Uterus (tissue), 4 donors: ENCODE measurements around the gene RNU6-7. TPM values are rescaled to one million over a fixed set of nuclear protein-coding genes. Genes with fewer than 3 reads are reported as not detected.

ENCODE experiments used
- DNase-seq, 2 donors: peaks; one replicate each; pipeline ENCODE4 v3.0.0-alpha.2; 2019 to 2020
- H3K27ac ChIP-seq, 2 donors: fragments of 200-600 bp; sonication (generic); 1 replicate in 1 of 2; 2 replicates in 1 of 2; pipeline ENCODE4 v1.5.1; 2016 to 2018
- H3K27me3 ChIP-seq, 2 donors: fragments of 200-600 bp; sonication (generic); one replicate each; pipeline ENCODE4 v1.5.1; 2018 to 2019; ENCODE audit warnings: control low read depth in 1 of 2
- H3K36me3 ChIP-seq, 2 donors: fragments of 200-600 bp; sonication (generic); one replicate each; pipeline ENCODE4 v1.5.1; 2019; ENCODE audit warnings: control low read depth in 1 of 2
- H3K4me1 ChIP-seq, 2 donors: fragments of 200-600 bp; sonication (generic); one replicate each; pipeline ENCODE4 v1.5.1; 2018 to 2019; ENCODE audit warnings: control low read depth in 1 of 2
- H3K4me3 ChIP-seq, 2 donors: fragments of 200-600 bp; sonication (generic); 1 replicate in 1 of 2; 2 replicates in 1 of 2; pipeline ENCODE4 v1.5.1; 2018 to 2019; ENCODE audit warnings: mild to moderate bottlenecking in 1 of 2
- H3K9me3 ChIP-seq, 2 donors: fragments of 200-600 bp; sonication (generic); one replicate each; pipeline ENCODE4 v1.5.1; 2019; ENCODE audit warnings: control low read depth in 1 of 2
- CTCF ChIP-seq, 4 experiments: fragments of 200-600 bp in 2 of 4; fragments of 450-650 bp in 2 of 4; sonication (generic) in 2 of 4; IDR thresholded peaks; one replicate each; pipeline ENCODE4 v1.5.1; 2016 to 2019; ENCODE audit warnings: antibody characterized with exemption in 4 of 4, mild to moderate bottlenecking in 2 of 4, moderate library complexity in 1 of 4
- POLR2A ChIP-seq, 2 donors: fragments of 450-650 bp; IDR thresholded peaks; one replicate each; pipeline ENCODE4 v1.6.1; 2016; ENCODE audit warnings: antibody characterized with exemption in 2 of 2, mild to moderate bottlenecking in 1 of 2, moderate library complexity in 1 of 2
- intact Hi-C: fragments of 100-400 bp; cut with DNase I; formaldehyde crosslinking; loops from one replicate; pipeline ENCODE4 v1.15.1; 2023; ENCODE audit warnings: low total_unique reads
- total RNA-seq, 4 donors: library from RNA; depleted of rRNA in 3 of 4; stranded (reverse); fragments of >200 nt in 3 of 4; gene quantifications; one replicate each; pipeline versions ENCODE4 v1.1.0 to v1.2.4, GENCODE V29; 2014 to 2023
- donor health status: DM: yes; HTN: yes; CAD: no.

The RNU6-7 gene
- total RNA-seq, 4 donors from 2014 or later = not detected

DNA sequence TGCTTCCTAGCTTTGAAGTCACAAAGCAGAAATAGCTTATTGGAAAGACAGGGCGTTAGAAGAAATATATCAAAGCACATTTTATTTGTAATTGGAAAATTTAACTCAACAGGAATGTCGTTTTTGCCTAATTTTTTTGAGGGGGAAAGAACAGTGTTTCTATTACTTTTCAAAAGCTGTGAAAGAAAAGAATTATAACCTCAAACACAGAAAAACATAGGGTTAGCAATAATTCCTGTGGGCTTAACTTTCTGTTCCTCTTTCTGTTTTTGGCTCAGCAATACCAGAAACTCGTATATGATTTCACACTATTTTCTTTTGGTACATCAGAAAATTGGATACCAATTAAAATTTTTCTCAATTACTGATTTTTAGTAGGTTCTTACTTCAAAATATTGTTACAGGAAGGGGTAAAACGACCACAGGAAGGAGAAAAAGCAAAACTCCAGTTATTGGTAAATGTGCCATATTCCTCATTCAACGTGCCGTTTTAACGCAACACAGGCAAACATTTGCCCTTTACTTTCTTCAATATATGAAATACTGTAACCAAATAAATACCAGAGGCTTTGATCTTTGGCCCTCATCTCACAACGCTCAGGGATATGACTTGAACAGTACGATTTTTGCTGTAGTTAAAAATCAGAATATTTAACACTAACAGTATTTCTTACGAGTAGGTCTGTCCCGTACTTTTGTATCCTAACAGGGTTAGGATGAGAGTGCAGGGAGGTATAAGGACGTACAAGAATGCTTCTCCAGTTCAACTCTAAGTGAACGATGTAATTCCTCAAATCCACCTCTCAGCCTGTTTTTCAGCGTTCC, 1.3 kb upstream of the RNU6-7 start:
- peak overlapping the region; percentile 59 to 85 for H3K4me3 ChIP-seq
- H3K27ac ChIP-seq = peak overlapping the region; percentile 89
- H3K9me3 ChIP-seq = no peaks in the 10 kb centered on the region
- DNase-seq = no peak
- no peaks in the 10 kb centered on the region for H3K36me3 ChIP-seq
- no peaks in the 10 kb centered on the region for H3K4me1 ChIP-seq
- intact Hi-C loops = no loop called here
- H3K27me3 ChIP-seq = no peaks in the 10 kb centered on the region
- TF ChIP-seq CTCF (IDR thresholded peaks at IDR 0.05) = no peak
- no peak for TF ChIP-seq POLR2A (IDR thresholded peaks at IDR 0.05)

- intact Hi-C loops = no loop called here
- Histone ChIP-seq H3K4me3 (peak overlapping the region; percentile 59 to 85), H3K36me3 (no peaks in the 10 kb centered on the region), H3K27me3 (no peaks in the 10 kb centered on the region), H3K4me1 (no peaks in the 10 kb centered on the region), H3K27ac (peak overlapping the region; percentile 89), H3K9me3 (no peaks in the 10 kb centered on the region)
- peak; percentile 77 to 83 for DNase-seq
- TF ChIP-seq CTCF (IDR thresholded peaks at IDR 0.05) (no peak), POLR2A (IDR thresholded peaks at IDR 0.05) (peak in 1 of 2 donors; percentile 30)
Observed at GRCh38 chr14:32201193-32201815, 541 bp upstream of the RNU6-7 start.

GRCh38 chr14:32202491-32202997, 699 bp downstream of the RNU6-7 start:
- Histone ChIP-seq H3K27ac (peak overlapping the region; percentile 89), H3K9me3 (no peaks in the 10 kb centered on the region), H3K4me3 (peak overlapping the region; percentile 59 to 85), H3K27me3 (no peaks in the 10 kb centered on the region), H3K4me1 (no peaks in the 10 kb centered on the region), H3K36me3 (no peaks in the 10 kb centered on the region)
- no peak for DNase-seq
- no peak for TF ChIP-seq CTCF (IDR thresholded peaks at IDR 0.05)
- TF ChIP-seq POLR2A (IDR thresholded peaks at IDR 0.05) = no peak
- intact Hi-C loops = loop anchor here (2.0 kb wide), 1 partner anchor 126 kb away; the partner anchor contains the start of gene ARHGAP5

DNA sequence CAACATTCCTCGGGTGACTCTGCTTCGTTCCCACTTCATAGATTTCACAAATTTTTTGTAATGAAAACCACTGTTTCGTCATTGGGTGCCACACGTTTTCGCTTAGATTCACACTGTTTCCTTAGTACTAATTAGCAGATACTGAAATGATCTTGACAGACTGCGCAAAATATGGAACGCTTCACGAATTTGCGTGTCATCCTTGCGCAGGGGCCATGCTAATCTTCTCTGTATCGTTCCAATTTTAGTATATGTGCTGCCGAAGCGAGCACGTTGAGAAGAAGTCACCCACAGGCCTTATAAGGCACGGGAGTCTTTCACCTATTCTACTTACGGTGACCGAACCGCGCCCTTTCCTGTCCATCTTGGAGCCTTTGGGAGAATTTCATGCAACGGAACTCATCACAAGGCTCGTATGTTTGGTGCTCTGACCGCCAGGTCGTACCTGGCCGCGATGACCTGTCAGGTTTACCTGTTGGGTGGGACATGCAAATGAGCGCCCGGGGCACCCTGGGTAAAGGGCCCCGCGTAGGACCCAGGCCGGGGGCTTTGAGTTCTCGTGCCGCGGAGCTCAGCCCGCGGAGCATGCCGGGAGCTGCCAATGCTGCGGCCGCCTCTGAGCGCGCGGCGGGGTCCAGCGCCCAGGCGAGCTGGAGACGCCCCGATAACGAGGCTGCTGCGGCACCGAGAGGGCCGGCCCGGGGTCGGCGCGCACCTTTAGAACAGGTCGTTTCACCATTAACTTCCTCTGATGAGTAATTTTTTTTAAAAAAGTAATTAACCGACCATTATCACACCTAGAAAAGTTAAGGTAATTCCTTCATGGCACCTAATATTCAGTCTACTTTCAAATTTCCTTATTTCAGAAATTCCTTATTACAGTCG, 1.4 kb downstream of the RNU6-7 start, which contains the start of gene RNU6-8:
Gene RNU6-8, minus strand, starts transcription at position 272 of the 885 bp plus-strand sequence.
- no peaks in the 10 kb centered on the region for H3K4me1 ChIP-seq
- H3K9me3 ChIP-seq = no peaks in the 10 kb centered on the region
- no peaks in the 10 kb centered on the region for H3K36me3 ChIP-seq
- peak within 1 kb of the TSS; percentile 89 for H3K27ac ChIP-seq
- H3K27me3 ChIP-seq = no peaks in the 10 kb centered on the region
- peak; percentile 86 to 89 for DNase-seq
- TF ChIP-seq POLR2A (IDR thresholded peaks at IDR 0.05) = peak in 1 of 2 donors; percentile 69
- no peak for TF ChIP-seq CTCF (IDR thresholded peaks at IDR 0.05)
- peak within 1 kb of the TSS; percentile 59 to 85 for H3K4me3 ChIP-seq
- intact Hi-C loops = loop anchor here (2.0 kb wide), 1 partner anchor 126 kb away; the partner anchor contains the start of gene ARHGAP5
